Mucosa of stomach (tissue), 1 donor: ENCODE data around the gene NMT1.
"Not testable (repeated sequence)": the region's sequence is repeated elsewhere in the genome, so short reads cannot be mapped to it uniquely, and the experiment has no call there.

Experiments used
- H3K27me3 ChIP-seq: one replicate; pipeline ENCODE4 v1.7.0; 2013; ENCODE audit warnings: mild to moderate bottlenecking, low read length; ENCODE audit not compliant: control insufficient read depth, insufficient read depth
- H3K36me3 ChIP-seq: one replicate; pipeline ENCODE4 v1.7.0; 2013; ENCODE audit warnings: low read length; ENCODE audit not compliant: control insufficient read depth, insufficient read depth
- H3K4me1 ChIP-seq: one replicate; pipeline ENCODE4 v1.7.0; 2013; ENCODE audit warnings: mild to moderate bottlenecking, low read length; ENCODE audit not compliant: control insufficient read depth, insufficient read depth
- H3K4me3 ChIP-seq: one replicate; pipeline ENCODE4 v1.7.0; 2013; ENCODE audit warnings: low read length
- H3K9ac ChIP-seq: one replicate; pipeline ENCODE4 v1.7.0; 2013; ENCODE audit warnings: mild to moderate bottlenecking, low read length, moderate library complexity
- H3K9me3 ChIP-seq: one replicate; pipeline ENCODE4 v1.7.0; 2013; ENCODE audit warnings: mild to moderate bottlenecking, low read length, moderate library complexity; ENCODE audit not compliant: control insufficient read depth
- donor health status: Pancreatic carcinoma.

NMT1 gene

GRCh38 chr17:45042346-45043120 is 18.6 kb upstream of the NMT1 start:
- H3K4me3 ChIP-seq, result no peak overlapping the region
- H3K4me1 ChIP-seq, result peaks cover 6% of the 10 kb centered on the region
- H3K27me3 ChIP-seq, result no peaks in the 10 kb centered on the region
- no peaks in the 10 kb centered on the region for H3K9me3 ChIP-seq
- H3K9ac ChIP-seq, result no peak overlapping the region
- H3K36me3 ChIP-seq, result no peaks in the 10 kb centered on the region

- Histone ChIP-seq H3K27me3 (no peaks in the 10 kb centered on the region), H3K36me3 (no peaks in the 10 kb centered on the region), H3K9me3 (no peaks in the 10 kb centered on the region), H3K9ac (no peak overlapping the region), H3K4me3 (no peak overlapping the region), H3K4me1 (peaks cover 4% of the 10 kb centered on the region)
Measured at GRCh38 chr17:45043813-45044540, 17.1 kb upstream of the NMT1 start.

- no peak overlapping the region for H3K4me3 ChIP-seq
- H3K4me1 ChIP-seq, result peaks cover 12% of the 10 kb centered on the region
- no peak overlapping the region for H3K9ac ChIP-seq
- H3K36me3 ChIP-seq, result no peaks in the 10 kb centered on the region
- H3K9me3 ChIP-seq, result no peaks in the 10 kb centered on the region
- no peaks in the 10 kb centered on the region for H3K27me3 ChIP-seq
Measured at GRCh38 chr17:45046537-45047125, 14.5 kb upstream of the NMT1 start.

- H3K36me3 ChIP-seq, result no peaks in the 10 kb centered on the region
- peaks cover 12% of the 10 kb centered on the region for H3K4me1 ChIP-seq
- H3K27me3 ChIP-seq, result no peaks in the 10 kb centered on the region
- no peak overlapping the region for H3K4me3 ChIP-seq
- H3K9me3 ChIP-seq, result no peaks in the 10 kb centered on the region
- H3K9ac ChIP-seq, result no peak overlapping the region
Measured at GRCh38 chr17:45048795-45049563, 12.1 kb upstream of the NMT1 start.

- Histone ChIP-seq H3K4me3 (peak overlapping the region; percentile 56), H3K36me3 (no peaks in the 10 kb centered on the region), H3K4me1 (peaks cover 12% of the 10 kb centered on the region), H3K9me3 (no peaks in the 10 kb centered on the region), H3K9ac (peak overlapping the region; percentile 59), H3K27me3 (no peaks in the 10 kb centered on the region)
Measured at GRCh38 chr17:45050481-45051059, 10.5 kb upstream of the NMT1 start.

GRCh38 chr17:45051060-45051719 is 9.9 kb upstream of the NMT1 start, which contains the start of gene DCAKD:
DCAKD (minus strand) TSS chr17:45051632; CDS start chr17:45034885, 16,747 bp downstream.
- Histone ChIP-seq H3K4me3 (peak within 1 kb of the TSS; percentile 56), H3K27me3 (no peaks in the 10 kb centered on the region), H3K36me3 (no peaks in the 10 kb centered on the region), H3K9ac (peak within 1 kb of the TSS; percentile 63), H3K9me3 (no peaks in the 10 kb centered on the region), H3K4me1 (peaks cover 12% of the 10 kb centered on the region)

- not testable (repeated sequence) for H3K9me3 ChIP-seq, H3K27me3 ChIP-seq, H3K9ac ChIP-seq, H3K4me3 ChIP-seq, H3K36me3 ChIP-seq
- peaks cover 12% of the 10 kb centered on the region for H3K4me1 ChIP-seq
Measured at GRCh38 chr17:45051720-45052051, 9.4 kb upstream of the NMT1 start.

GRCh38 chr17:45052052-45052772 is 8.9 kb upstream of the NMT1 start:
- Histone ChIP-seq H3K9ac (peak overlapping the region; percentile 63), H3K36me3 (no peaks in the 10 kb centered on the region), H3K4me1 (peaks cover 12% of the 10 kb centered on the region), H3K27me3 (no peaks in the 10 kb centered on the region), H3K9me3 (no peaks in the 10 kb centered on the region), H3K4me3 (no peak overlapping the region)

GRCh38 chr17:45060382-45060796 is 728 bp upstream of the NMT1 start:
- Histone ChIP-seq H3K36me3 (no peaks in the 10 kb centered on the region), H3K27me3 (no peaks in the 10 kb centered on the region), H3K9me3 (no peaks in the 10 kb centered on the region), H3K9ac (peak overlapping the region; percentile 87), H3K4me1 (peaks cover 9% of the 10 kb centered on the region), H3K4me3 (peak overlapping the region; percentile 94)

- Histone ChIP-seq H3K4me3 (peak overlapping the region; percentile 94), H3K4me1 (peaks cover 9% of the 10 kb centered on the region), H3K9ac (peak overlapping the region; percentile 82), H3K36me3 (no peaks in the 10 kb centered on the region), H3K27me3 (no peaks in the 10 kb centered on the region), H3K9me3 (no peaks in the 10 kb centered on the region)
Measured at GRCh38 chr17:45061606-45062205, 589 bp downstream of the NMT1 start.
